Endothelial cell of hepatic sinusoid (primary cell): Measurements from ENCODE around the gene ISCU.

Source experiments
- in situ Hi-C: cut with HindIII; loops from 2 replicates; pipeline ENCODE4 v1.10.0; 2017; ENCODE audit warnings: low sequenced_read_pairs

ISCU gene

DNA sequence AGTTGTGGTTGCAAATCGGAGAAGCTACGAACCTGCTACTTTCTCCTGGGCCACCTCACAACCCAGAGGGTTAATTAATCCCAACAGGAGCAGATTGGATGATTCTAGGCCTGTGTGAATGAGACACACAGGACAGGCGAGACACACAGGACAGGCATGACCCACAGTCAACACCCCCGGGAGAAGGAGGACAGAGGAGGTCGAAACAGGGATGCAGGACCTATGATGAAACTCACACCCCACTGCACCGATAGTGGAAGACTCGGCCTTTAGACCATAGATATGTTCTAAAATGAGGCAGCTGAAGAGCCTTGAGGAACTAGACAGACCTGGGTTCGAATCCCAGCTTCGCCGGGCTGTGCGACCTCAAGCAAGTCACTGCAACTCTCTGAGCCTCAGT, 23.9 kb downstream of the ISCU start:
- in situ Hi-C loops = no loop called here

DNA sequence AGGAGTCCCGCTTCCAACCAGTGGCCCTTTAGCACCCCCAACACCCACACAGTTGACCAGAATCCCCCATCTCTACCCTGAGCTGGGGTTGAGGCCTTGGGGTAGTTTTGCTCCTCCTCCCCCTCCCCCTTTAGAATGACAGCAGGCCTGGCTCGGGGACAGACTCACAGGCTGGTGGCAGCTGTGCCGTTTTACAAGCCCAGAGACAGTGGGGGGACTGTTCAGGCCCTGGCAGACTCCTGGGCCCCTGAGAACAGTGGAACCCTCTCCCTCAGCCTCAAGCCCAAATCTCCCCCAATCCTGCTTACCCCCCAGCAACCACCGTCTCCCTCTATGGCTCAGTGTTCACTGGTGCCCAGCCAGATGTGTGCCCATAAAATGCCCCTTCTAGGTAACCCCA, 25.4 kb downstream of the ISCU start:
- in situ Hi-C loops = no loop called here

DNA sequence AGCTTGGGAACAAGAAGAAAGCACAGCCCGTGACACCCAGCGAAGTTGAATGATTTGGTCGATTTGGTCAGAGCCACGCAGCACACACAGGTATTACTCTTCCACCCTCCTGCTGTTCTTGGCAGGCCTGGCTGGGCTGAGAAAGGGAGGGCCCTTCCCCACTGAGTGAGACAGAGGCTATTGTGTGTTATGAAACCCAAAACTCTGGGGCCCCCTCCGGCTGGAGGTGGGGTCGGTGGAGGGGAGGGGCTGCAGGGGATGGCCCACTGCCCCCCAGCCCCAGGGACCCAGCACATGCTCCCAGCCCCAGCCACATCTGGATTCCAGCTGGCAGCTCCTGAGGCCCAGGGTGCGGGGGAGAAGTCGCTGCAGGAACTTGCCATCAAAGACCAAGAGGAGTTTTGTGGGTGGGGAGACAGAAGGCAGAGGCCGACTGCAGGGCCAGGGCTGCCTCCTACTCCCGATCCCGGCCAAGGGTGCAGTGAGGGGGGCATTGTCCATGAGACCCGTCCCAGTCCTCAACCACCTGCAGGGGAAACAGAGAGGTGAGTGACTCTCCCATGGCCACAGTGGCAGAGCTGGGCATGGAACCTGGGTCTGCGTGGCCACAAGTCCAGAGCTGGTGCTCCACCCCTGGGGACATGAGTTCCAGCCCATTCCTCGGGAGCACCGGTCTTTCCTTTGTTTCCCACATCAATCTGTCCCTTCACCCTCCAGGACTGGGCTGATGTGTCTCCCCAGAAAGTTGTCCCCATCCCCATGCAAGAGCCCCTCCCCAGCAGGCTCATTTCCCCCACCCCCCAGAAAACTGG, 26.8 kb downstream of the ISCU start:
- in situ Hi-C loops = no loop called here

DNA sequence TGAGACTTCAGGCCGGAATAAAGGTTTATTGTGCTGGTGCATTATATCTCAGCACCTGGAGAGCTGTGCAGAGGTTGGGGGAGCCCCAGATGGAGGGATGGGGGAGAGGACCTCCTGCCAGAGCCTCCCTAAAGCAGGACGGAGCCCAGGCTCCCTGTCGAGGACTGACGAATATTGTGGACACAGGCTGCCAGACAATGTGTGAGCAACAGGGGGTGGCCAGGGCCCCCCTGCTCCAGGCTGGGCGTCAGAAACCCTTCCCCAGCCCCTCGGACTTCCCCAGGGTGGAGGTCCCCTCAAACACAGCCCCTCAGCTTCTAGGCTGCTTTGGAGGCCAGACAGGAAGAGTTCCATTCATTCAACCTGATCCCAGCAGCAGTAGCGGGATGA, 27.4 kb downstream of the ISCU start:
- in situ Hi-C loops = loop anchor here (5.0 kb wide), 1 partner anchor 52 kb away; no protein-coding TSS in a partner anchor

DNA sequence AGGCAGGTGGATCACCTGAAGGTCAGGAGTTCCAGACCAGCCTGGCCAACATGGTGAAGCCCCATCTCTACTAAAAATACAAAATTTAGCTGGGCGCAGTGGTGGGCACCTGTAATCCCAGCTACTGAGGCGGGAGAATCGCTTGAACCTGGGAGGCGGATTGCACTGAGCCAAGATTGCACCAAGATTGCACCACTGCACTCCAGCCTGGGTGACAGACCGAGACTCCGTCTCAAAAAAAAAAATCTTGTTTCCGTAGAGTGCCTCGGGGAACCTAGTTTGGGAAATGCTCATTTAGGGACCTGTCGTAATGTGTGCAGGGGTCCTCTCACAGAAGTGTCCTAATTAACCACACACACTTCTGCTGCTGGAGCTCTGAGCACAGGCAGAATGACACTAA, 28.1 kb downstream of the ISCU start:
- in situ Hi-C loops = loop anchor here (5.0 kb wide), 1 partner anchor 52 kb away; no protein-coding TSS in a partner anchor

DNA sequence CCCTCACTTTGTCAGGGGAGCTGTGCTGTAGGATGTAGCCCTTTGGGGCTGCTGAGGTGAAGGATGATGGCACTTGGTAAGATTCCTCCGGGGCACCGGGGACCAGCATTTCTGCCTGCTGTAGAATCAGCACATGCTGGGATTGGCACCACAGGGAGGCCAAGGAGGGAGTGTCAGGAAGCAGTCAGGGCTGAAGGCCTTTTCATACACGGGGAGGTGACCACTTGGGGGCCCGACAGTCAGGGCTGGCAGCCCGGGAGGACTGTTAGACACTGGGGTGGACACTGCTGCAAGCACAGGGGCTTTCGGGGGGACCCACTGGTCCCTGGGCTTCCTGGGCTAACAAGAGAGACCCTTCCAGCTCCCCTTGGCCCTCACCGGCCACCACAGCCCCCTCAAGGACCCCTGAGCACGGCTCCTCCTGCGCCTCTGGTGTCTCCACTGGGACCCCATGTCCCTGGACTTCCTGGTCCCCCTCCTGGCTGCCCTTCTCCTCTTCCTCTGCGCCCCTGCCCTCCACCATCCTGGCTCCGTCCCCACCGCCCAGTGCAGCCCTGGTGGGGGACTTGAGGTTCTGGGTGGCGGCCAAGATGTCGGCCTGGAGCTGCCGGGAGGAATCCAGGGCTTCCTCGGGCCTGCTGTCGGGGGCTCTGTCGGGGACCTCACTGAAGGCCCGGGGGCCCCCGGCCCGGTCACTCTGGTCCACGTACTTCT, 29.0 kb downstream of the ISCU start:
- in situ Hi-C loops = loop anchor here (5.0 kb wide), 1 partner anchor 51 kb away; no protein-coding TSS in a partner anchor

DNA sequence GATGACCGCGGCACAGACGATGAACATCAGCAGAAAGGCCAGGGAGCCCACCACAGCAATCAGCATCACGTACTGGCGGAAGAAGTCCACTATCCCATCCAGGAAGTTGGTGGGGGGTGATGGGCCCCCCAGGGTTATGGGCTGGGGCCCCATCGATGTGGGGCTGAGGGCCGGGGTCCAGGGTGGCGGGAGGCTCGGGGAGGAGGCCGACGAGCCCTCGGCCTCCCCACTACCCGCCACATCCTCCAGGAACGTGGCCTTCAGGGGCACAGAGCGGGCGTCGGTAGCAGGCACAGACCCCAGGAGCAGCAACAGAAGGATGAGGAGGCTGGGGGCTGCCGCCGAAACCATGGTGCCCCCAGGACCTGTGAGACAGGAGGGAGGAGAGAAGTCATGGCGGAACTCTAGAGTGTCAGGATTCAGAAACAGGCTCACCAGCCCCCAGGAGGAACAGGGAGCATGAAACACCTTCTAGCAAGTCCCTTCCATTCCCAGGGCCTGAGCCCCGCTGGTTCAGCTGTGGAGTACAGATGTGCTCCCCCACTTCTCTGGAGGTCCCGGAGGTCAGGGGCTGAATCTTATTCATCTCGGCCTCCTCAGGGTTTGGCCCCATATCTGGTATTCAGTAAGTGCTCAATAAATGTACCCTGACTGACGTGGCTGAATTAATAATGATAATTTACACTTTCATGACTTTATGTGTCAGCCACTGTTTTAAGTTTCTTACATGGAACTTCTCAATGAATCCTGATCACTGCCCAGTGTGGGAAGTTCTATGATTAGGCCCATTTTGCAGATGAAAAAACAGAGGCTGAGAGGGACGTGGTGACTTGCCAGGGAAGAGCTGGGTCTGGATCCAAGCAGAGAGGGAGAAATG, 29.9 kb downstream of the ISCU start:
- in situ Hi-C loops = loop anchor here (5.0 kb wide), 1 partner anchor 50 kb away; no protein-coding TSS in a partner anchor

DNA sequence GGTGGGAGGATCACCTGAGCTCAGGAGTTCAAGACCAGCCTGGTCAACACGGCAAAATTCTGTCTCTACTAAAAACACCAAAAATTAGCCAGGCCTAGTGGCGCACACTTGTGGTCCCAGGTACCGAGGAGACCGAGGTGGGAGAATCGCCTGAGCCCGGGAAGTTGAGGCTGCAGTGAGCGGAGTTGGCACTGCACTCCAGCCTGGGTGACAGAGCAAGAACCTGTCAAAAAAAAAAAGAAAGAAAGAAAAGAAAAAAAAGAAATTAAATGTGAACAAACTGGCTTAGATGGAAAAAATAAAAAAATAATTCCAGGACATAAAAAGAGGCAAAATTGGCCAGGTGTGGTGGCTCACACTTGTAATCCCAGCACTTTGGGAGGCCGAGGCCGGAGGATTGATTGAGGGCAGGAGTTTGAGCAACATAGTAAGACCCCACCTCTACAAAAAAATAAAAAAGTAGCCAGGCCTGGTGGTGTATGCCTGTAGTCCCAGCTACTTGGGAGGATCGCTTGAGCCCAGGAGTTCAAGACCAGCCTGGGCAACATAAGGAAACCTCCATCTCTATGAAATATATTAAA, 32.0 kb downstream of the ISCU start:
- in situ Hi-C loops = loop anchor here (5.0 kb wide), 1 partner anchor 48 kb away; no protein-coding TSS in a partner anchor

DNA sequence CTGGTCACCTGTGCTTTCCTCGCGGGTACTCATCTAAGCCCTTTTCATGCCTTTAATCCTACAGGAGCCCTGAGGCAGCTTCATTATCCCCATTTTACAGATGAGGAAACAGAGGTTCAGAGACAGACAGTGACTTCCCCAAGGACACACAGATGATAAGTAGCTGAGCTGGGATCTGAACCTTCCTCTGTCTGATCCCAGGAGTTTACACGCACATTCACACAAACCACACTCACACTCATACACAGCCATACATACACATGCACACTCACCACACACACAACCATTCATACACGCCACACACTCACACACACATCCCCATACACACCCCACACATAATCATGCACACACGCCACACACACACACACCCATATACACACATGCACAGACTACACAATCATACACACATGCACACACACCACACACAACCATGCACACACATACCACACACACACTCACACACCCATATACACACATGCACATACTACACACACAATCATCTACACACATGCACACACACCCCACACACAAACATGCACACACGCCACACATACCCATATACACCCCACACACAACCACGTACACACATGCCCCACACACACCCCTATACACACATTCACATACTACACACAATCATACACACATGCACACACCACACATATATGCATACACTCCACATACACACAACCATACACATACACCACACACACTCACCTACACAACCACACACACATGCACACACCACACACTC, 32.7 kb downstream of the ISCU start:
- in situ Hi-C loops = loop anchor here (5.0 kb wide), 1 partner anchor 47 kb away; no protein-coding TSS in a partner anchor

DNA sequence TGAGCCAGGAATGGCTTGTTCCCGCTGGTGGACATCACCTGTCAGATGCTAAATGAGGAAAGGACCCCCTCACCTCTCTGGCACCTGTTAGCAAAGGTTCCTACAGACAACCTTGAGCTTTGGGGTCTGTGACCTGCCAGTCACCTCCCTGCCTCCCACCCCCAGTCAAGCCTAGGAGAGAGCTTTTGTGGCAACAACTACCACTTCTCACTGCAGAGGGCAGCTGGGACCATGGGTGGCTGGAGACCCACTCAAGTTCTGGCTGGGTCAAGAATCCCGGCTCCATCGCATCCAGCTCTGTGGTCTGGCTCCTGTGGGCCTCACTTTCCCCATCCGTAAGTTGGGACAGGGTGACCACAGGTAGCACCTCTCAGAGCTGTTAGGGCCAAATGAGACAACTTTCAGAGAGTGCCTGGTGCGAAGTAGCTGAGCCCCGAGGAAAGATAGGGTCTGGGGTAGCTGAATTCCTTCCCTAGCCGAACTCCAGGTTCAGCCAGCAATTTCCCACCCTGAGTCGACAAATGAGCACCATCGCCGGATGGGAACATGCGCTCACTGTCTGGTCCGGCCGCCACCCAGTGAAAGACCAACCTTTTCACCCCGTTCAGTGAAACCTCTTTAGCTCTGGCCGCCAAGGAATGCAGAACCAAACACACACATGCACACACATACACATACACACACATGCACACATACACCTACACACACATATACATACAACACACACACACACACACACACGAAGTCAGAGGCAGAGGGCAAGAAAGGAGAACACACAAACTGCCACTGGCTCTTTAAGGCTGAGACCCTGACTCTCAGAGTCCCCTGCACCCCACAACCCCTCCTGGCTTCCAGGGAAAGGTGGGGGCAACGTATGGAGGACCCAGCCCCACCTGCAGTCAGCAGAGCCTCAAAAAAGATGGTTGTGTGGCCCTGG, 33.6 kb downstream of the ISCU start:
- in situ Hi-C loops = no loop called here

DNA sequence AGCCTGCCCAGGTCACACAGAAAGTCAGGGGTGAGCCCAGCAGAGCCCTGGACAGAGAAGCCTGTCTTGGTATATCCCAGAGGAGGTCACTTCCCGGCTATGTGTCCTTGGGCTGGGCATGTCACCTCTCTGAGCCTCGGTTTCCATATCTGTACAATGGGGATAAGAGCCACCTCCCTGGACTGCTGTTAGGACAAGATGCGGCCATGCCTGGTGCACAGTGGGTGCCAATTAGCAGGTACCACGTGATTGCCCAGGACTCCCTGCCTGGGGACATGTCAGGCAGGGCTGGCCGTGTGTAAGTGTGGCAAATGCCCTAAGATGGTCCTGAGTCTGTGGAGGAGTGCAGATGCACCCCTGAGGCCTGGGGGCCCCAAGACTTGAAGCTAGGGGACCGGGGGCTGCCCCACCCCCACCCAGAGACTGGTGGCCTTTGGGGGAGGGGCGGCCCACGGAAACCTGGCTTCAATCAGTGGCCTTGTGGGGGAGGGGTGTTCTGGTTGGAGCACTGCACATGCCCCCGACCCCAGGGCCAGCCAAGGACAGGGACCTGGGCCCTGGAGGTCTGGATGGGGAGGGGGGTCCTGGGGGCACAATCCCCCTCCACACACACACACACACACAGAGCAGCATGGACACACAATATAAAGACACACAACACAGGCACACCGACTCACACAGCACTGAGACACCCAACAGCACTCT, 34.6 kb downstream of the ISCU start:
- in situ Hi-C loops = no loop called here

DNA sequence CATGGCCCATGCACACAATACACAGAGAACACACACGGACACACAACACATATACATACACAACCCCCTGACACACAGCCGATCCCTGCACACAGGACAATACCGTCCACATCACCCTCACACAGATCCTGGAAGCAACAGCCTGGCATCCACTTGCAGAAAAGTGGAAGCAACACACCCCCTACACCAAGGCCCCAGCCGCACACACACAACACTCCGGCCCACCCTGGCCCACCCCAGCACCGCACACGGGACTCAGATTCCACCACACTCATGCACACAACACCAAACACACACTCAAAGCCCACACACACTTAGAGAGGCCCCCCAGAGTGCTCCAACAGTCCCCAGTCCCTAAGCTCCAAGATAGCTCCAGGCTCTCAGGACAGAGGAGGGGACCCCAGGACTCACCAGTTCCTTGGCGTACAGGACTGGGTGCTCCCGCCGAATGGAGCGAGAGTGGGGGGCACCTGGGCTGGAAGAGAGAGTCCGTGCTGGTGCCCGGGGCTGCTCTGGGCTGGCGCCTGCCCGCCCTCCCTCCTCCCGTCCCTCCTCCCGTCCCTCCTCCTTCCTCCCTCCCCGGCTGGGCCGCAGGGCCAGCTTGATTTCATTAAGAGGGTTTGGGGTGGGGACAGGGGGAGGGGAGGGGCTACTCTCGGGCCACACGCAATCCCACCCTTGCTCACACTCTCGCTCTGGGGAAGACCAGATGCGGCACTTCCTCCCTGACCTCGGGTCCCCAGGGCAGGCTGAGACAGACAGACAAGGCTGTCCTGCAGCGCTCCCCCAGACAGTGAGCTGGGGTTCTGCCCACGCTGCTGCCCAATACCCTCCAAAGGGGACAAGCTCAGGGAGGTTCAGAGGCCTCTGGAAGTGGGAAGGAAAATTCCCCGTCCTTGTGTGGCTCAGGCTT, 35.4 kb downstream of the ISCU start, which contains the start of gene TMEM119:
TMEM119 (minus strand) TSS at position 526 of the 913 bp plus-strand sequence. CDS start 5,701 bp downstream, outside the sequence.
- in situ Hi-C loops = no loop called here

DNA sequence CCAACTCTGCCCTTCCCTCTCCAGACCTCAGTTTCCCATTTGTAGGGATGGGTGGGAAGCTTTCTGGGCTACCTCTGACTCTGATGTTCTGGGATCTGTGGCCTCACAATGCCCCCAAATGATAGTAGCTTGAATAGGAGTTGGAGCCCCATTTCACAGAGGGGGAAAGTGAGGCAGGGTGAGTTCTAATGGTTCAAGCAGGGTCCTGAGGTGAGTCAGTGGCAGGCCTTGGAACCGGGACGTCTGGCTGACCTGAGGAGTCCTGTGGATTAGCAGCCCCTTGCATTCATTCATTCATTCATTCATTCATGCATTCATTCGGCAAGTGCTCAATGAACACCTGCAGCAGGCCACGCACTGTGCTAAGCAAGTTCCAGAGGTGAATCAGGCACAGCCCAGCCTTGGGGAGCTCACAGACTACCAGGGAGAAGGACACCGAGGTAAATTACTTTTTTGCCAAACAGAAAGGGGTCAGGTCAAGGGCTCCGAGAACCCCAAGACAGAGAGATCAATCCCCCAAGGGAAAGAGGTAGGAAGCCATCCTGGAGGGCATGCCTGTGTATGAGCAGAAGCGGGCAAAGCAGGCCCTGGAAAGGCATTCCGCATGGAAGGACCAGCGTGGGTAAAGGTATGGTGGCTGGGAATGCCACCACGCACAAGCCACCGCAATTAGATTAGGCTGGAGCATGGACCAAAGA, 36.3 kb downstream of the ISCU start:
- in situ Hi-C loops = no loop called here

DNA sequence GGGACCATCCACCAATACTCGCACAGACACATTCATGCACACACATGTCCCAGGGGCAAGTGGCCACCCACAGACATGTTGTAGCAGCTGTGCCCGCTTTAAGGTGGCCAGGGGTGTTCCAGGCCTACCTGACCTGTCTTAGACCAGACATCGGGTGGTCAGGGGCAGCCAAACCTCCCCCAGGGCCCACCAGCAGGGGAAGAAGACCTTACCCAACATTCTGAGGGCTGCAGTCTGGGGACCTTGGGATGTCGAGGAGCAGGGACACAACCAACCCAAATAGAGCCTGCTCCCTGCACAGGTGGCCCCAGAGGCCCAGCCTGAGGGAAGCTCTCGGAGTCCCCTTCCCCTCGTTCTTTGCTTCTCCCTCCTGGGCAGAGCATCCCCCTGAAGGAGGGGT, 37.1 kb downstream of the ISCU start:
- in situ Hi-C loops = no loop called here

DNA sequence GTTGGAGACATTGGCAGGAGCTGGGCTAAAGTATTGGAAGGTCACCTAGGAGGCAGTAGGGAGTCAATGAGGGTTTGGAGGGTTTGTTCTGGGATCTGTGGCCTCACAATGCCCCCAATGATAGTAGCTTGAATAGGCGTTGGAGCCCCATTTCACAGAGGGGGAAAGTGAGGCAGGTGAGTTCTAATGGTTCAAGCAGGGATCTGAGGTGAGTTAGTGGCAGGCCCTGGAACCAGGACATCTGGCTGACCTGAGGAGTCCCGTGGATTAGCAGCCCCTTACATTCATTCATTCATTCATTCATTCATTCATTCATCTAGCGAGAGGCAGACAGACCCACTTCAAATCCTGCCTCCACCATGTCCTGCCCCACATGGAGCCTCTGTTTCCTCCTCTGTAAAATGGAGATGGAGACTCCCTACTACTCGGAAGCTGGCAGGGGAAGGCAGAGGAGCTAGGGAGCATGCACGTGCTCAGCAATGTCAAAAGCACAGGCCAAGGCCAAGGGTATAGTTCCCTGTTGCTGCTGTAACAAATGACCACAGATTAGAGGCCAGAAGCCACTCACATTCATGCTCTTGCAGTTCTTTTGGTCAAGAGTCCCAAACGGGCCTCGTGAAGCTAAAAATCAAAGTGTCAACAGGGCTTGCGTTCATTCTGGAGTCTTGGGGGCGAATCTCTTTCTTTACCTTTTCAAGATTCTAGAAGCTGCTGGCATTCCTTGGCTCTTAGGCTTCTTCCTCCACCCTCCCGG, 37.7 kb downstream of the ISCU start:
- in situ Hi-C loops = no loop called here

DNA sequence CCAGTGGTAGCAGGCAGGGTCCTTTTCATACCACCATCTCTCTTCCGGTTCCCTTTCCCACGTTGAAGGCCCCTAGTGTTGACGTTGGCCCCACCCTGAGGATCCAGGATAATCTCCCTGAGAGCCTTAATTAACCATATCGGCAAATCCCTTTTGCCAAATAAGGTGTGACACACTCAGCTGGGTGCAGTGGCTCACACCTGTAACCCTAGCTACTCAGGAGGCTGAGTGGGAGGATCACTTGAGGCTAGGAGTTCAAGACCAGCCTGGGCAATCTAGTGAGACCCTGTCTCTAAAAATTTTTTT, 38.3 kb downstream of the ISCU start:
- in situ Hi-C loops = no loop called here
